ENCODE measurements around the gene MARCKS.

Gene MARCKS

GRCh38 chr6:113856625-113857555 lies at the start of gene MARCKS:
Gene MARCKS (plus strand): TSS chr6:113857345. CDS start chr6:113857746, 401 bp downstream.
- DNase-seq (ENCODE audit: low read depth in 2 of 2) = no peak

- no peak for DNase-seq (ENCODE audit: low read depth in 2 of 2)
These were observed 47.3 kb upstream of the MARCKS start for GRCh38 chr6:113809826-113810225.

GRCh38 chr6:113813142-113813541 lies 44.0 kb upstream of the MARCKS start:
- DNase-seq (ENCODE audit: low read depth in 2 of 2) = no peak

- no peak for DNase-seq (ENCODE audit: low read depth in 2 of 2)
These were observed 38.6 kb upstream of the MARCKS start for GRCh38 chr6:113818578-113818977.

GRCh38 chr6:113819169-113819830 lies 37.8 kb upstream of the MARCKS start:
- DNase-seq (ENCODE audit: low read depth in 2 of 2) = no peak

DNA sequence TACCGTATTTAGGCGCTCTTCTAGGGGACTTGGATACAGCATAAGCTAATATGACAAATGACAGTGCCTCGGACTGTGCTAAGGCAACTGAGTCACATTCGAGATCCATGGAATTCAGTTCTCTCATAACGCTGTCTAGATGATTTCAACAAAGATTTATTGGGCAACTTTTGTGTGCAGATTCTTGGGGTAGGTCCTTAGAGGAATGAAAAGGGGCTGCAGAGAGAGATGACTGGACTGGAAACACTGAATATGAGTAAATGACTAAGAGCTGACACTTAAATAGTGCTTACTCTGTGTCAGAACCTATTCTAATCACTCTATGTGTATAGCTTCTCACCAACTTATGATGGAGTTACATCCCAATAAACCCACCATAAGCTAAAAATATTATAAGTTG lies 36.4 kb upstream of the MARCKS start:
- no peak for DNase-seq (ENCODE audit: low read depth in 2 of 2)

- DNase-seq (ENCODE audit: low read depth in 2 of 2) = no peak
These were observed 35.7 kb upstream of the MARCKS start for GRCh38 chr6:113821445-113821844.

DNA sequence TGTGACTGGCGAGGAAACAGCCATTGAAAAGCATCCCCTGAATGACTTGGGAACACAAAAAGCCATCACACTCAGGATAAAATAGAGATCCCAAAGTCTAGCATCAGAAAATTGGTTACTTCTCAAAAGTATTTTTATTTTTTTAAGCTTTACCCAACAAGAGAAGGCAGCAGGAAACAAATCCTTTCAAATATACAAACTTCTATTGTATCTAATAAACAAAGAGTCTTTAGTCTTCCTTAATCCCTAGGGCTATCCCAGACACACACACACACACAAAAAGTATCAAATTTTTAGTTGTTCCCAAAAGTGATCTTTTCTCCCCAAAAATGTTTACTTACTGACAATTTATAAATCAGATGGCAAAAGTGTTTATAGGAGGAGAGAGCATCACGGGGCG lies 33.2 kb upstream of the MARCKS start:
- DNase-seq (ENCODE audit: low read depth in 2 of 2) = no peak

DNA sequence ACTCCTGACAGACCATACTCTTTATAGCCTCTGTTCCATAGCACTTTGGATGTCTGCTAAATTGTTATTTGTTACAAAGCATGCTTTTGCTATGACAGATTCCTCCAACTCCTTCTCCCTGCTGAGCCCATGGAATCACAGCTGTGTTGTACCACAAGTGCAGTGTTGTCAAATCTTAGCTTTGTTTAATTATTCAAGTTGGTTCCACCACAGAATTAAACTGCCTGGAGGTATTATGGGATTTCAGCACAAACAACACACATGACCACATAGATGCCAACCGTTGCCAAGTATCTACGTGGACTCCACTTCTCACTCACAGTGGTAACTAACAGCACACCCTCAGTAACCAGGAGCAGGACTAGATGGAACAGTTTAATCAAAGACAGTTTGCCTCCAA lies 32.7 kb upstream of the MARCKS start:
- DNase-seq (ENCODE audit: low read depth in 2 of 2) = no peak

DNA sequence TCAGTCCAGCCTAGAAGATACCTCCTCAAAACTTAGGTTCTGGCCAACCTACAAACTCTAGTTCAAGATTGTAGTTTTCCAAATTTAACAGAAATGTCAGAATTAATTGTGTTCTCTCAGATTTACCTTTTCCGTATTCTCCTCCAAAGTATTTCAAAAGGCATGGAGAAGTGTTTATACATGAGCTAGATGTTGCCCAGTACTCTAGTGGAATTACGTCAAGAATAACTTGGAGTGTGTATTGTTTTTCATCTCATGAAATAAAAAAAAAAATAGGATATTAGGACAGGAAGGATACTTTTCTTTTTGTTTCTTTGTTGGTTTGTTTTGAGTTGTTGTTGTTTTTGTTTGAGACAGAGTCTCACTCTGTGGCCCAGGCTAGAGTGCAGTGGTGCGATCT lies 32.3 kb upstream of the MARCKS start:
- no peak for DNase-seq (ENCODE audit: low read depth in 2 of 2)

DNA sequence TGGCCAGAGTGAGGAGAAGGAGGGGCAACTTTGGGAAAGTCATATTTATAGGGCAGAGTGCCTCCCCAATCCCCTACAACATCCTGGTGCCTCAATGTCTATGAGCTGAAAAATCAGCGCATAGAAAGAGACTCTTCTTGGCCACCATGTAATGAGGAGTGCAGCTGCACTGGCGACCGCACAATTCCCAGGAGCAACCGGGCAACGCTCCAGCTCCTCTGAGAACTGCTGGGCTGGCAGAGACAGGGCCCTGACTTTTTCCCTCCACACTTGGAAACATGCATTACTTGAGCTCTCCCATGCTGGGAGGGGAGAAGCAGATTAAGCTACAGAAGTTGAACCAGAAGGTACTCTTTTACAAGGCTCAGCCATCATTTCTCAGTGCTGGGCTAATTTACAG lies 31.4 kb upstream of the MARCKS start:
- DNase-seq (ENCODE audit: low read depth in 2 of 2) = no peak

DNA sequence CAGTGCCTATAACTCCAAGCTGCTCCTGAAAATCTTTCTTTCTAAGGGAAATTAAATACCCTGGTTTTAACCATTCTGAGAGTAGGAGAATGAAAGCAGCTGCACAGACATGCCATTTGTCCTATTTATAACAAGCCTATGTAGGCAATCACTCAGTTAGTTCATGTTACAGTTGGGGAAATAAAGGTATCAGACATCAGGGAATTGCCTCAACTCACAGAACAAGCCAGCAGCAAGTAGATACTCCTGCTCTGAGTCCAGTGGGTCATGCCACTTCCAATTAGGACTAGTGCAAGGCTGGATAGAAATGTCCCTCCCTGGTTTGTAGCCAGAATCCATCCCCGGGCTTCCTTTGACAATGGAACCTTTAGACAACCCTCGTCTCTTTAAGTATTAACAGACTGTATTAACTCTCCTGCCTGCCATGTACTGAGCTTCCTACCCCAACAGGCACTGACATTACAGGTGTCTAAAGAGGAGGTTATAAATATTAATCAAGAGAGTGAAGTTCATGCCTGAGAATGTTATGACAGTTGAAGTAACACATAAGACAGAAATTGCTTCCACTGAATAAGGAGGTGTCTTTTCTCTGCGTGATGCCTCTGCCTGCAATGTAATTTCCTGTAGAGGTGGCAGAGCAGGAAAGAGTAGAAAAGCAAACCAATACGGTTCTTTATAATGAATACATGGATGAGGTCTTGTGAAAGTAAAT lies 28.0 kb upstream of the MARCKS start:
- DNase-seq (ENCODE audit: low read depth in 2 of 2) = no peak

- no peak for DNase-seq (ENCODE audit: low read depth in 2 of 2)
These were observed 27.5 kb upstream of the MARCKS start for GRCh38 chr6:113829696-113830045.

DNA sequence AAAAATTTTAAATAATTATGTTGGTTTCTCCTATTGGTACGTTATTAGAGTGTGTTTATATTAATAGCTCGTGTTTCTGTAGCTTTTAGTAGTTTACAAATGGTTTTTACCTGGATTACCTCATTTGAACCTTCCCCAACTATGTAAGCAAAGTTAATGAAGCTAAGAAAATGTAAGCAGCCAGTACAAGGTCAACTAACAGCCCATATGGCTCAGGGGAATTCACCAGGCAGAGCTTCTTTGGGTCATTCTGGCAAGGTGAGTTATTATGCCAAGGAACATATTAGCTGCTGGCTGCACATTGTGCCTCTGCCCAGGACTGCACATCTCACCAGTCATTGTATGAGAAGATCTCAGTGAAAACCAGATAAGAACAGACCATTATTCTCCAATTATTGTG lies 27.0 kb upstream of the MARCKS start:
- DNase-seq (ENCODE audit: low read depth in 2 of 2) = no peak

DNA sequence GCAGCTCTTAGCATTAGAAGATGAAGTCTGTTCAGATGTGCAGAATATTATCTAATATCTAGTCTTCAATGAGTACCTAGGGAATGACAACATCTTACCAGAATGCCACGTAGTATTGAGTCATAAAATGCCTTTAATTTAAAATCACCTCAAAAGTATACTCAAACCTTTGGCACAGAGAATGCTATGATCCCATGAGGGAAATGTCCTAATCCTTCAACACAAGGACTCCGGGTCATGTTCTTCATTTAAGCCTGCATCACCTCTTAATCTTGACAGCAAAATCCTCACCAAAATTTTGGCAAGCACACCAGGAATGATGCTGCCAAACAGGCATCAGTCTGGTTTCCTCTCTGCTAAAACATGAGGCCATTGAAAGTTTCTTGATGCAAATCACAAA lies 23.6 kb upstream of the MARCKS start:
- no peak for DNase-seq (ENCODE audit: low read depth in 2 of 2)

- no peak for DNase-seq (ENCODE audit: low read depth in 2 of 2)
These were observed 20.0 kb upstream of the MARCKS start for GRCh38 chr6:113837170-113837569.

GRCh38 chr6:113842165-113842564 lies 15.0 kb upstream of the MARCKS start:
- no peak for DNase-seq (ENCODE audit: low read depth in 2 of 2)

DNA sequence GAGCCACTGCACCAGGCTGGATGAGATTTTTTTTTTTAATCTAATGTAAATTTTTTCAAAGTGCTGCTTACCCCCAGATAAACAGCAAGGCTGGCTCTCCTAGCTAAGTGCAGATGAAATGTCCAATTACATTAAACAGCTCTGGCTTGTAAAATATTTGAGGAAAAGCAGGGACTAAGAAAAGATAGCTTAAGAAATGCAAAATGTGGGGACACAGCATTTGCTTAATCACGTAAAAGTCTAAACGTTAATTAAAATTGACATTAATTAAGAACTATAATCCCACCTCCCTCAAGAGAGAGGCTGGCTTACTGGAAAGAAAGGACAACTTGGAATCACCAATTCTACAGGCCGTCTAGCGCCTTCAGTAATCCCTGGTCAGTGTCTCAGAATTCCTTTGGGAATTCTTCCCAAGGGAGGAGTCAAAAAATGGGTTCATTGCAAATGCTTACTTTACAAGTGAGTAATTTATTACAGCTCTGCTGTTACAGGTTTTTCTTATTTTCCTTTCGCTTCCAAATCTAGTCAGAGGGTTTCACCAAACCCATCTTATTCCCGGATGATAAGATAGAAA lies 13.6 kb upstream of the MARCKS start:
- no peak for DNase-seq (ENCODE audit: low read depth in 2 of 2)

- DNase-seq (ENCODE audit: low read depth in 2 of 2) = no peak
These were observed 10.6 kb upstream of the MARCKS start for GRCh38 chr6:113846577-113846976.

GRCh38 chr6:113847447-113847846 lies 9.7 kb upstream of the MARCKS start:
- DNase-seq (ENCODE audit: low read depth in 2 of 2) = no peak

DNA sequence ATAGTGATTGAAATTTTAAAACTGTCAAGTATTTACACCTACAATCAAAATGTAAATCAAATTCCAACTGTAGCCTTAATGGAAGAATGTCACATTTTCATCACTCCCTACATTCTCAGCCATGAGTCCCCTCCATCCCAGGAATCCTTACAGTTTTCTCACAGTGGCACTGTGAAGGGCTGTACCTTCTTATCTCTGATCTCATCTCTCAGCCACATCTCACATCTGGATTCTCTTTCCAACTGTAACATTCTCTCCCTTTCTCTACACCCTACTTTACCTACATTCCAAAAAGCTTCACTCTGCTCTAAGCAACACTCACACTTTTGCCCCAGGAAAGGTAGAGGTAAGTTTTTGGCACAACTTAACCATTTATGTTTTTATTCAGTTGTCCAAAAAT lies 8.9 kb upstream of the MARCKS start:
- DNase-seq (ENCODE audit: low read depth in 2 of 2) = no peak

DNA sequence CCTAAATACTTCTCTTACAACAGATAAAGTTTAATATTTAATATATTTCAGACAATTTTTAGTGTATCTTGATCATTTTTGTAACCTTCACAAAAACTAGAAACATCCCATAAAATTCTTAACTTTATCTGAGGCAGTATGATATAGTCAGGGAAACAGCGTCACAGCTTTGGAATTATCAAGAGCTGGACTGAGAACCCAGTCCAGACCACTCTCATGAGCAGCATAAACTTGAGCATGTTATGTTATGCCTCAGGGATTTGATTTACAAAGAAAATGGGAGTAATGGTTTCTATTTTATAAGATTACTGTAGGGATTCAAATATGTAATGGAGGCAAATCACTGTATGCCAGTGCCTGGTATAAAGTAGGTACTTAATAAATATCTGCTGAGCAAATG lies 8.3 kb upstream of the MARCKS start:
- no peak for DNase-seq (ENCODE audit: low read depth in 2 of 2)

Measured in stimulated activated CD4-positive, alpha-beta T cell treated with anti-CD3 and anti-CD28 coated beads, Interleukin-15, amount 100 ng/mL, for 48 hours (primary cell).